ENCODE results near the gene OTOF.

Gene OTOF

DNA sequence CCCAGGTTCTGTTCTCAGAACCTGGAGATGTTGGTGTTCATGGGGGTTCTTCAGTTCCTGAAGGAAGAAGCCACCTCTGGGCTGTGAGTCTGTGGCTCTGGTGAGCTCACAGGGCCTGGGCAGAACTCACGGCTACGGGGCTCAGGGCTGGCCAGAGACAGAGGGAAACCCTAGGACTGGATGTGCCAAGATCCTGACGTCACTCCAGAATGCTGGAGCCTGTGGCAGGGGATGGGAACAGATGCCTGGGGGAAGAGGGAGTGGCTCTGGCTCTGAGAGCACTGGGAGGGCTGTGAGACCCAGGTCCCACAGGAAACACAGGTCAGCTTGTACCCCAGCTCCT, at the start of gene OTOF:
OTOF (minus strand) TSS at position 214 of the 343 bp plus-strand sequence.
- TF ChIP-seq RAD21 (IDR thresholded peaks at IDR 0.05; ENCODE audit: low read depth) (no peak), TAF1 (IDR thresholded peaks at IDR 0.05; ENCODE audit: low read depth) (no peak), CREB1 (IDR thresholded peaks at IDR 0.05; ENCODE audit: low read depth) (no peak), CEBPB (IDR thresholded peaks at IDR 0.05) (no peak), ZBTB7A (IDR thresholded peaks at IDR 0.05; ENCODE audit: low read depth) (no peak), TCF12 (IDR thresholded peaks at IDR 0.05; ENCODE audit: low read depth) (no peak), NFIC (IDR thresholded peaks at IDR 0.05) (no peak), EP300 (IDR thresholded peaks at IDR 0.05; ENCODE audit: borderline replicate concordance) (no peak), FOXM1 (IDR thresholded peaks at IDR 0.05; ENCODE audit: borderline replicate concordance, low read depth) (no peak), TEAD4 (IDR thresholded peaks at IDR 0.05) (no peak), EGR1 (IDR thresholded peaks at IDR 0.05) (no peak), YY1 (IDR thresholded peaks at IDR 0.05; ENCODE audit: low read depth) (no peak)
- TF ChIP-seq, protein P1, sequence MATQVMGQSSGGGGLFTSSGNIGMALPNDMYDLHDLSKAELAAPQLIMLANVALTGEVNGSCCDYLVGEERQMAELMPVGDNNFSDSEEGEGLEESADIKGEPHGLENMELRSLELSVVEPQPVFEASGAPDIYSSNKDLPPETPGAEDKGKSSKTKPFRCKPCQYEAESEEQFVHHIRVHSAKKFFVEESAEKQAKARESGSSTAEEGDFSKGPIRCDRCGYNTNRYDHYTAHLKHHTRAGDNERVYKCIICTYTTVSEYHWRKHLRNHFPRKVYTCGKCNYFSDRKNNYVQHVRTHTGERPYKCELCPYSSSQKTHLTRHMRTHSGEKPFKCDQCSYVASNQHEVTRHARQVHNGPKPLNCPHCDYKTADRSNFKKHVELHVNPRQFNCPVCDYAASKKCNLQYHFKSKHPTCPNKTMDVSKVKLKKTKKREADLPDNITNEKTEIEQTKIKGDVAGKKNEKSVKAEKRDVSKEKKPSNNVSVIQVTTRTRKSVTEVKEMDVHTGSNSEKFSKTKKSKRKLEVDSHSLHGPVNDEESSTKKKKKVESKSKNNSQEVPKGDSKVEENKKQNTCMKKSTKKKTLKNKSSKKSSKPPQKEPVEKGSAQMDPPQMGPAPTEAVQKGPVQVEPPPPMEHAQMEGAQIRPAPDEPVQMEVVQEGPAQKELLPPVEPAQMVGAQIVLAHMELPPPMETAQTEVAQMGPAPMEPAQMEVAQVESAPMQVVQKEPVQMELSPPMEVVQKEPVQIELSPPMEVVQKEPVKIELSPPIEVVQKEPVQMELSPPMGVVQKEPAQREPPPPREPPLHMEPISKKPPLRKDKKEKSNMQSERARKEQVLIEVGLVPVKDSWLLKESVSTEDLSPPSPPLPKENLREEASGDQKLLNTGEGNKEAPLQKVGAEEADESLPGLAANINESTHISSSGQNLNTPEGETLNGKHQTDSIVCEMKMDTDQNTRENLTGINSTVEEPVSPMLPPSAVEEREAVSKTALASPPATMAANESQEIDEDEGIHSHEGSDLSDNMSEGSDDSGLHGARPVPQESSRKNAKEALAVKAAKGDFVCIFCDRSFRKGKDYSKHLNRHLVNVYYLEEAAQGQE (IDR thresholded peaks at IDR 0.05; ENCODE audit: low read depth) = no peak
- TF ChIP-seq, protein P2, sequence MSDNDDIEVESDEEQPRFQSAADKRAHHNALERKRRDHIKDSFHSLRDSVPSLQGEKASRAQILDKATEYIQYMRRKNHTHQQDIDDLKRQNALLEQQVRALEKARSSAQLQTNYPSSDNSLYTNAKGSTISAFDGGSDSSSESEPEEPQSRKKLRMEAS (IDR thresholded peaks at IDR 0.05) = no peak
- TF ChIP-seq, protein P3, sequence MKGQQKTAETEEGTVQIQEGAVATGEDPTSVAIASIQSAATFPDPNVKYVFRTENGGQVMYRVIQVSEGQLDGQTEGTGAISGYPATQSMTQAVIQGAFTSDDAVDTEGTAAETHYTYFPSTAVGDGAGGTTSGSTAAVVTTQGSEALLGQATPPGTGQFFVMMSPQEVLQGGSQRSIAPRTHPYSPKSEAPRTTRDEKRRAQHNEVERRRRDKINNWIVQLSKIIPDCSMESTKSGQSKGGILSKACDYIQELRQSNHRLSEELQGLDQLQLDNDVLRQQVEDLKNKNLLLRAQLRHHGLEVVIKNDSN (IDR thresholded peaks at IDR 0.05) = no peak

DNA sequence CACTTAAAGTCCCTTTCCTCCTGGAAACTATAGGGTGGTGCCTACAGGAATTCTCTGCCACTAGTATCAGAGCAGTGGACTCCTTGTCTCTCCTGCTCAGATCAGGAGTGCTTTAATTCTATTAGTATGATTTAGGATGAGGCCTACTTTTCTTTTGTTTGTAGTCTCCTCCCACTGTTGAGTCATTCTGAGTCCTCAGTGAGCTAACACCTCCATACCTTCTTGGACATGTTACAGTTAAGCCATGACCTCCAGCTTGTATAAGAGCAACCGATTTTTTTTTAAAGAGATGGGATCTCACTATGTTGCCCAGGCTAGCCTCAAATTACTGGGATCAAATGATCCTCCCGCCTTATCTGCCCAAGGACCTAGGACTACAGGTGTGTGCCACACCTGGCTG, 48.7 kb upstream of the OTOF start:
- TF ChIP-seq CEBPB (IDR thresholded peaks at IDR 0.05) (no peak), ZBTB7A (IDR thresholded peaks at IDR 0.05; ENCODE audit: low read depth) (no peak), FOXM1 (IDR thresholded peaks at IDR 0.05; ENCODE audit: borderline replicate concordance, low read depth) (no peak), YY1 (IDR thresholded peaks at IDR 0.05; ENCODE audit: low read depth) (no peak), CREB1 (IDR thresholded peaks at IDR 0.05; ENCODE audit: low read depth) (no peak), EGR1 (IDR thresholded peaks at IDR 0.05) (no peak), NFIC (IDR thresholded peaks at IDR 0.05) (no peak), RAD21 (IDR thresholded peaks at IDR 0.05; ENCODE audit: low read depth) (no peak)
- TF ChIP-seq, protein P2 (IDR thresholded peaks at IDR 0.05) = no peak
- TF ChIP-seq, protein P1 (IDR thresholded peaks at IDR 0.05; ENCODE audit: low read depth) = no peak
- TF ChIP-seq, protein P3 (IDR thresholded peaks at IDR 0.05) = no peak

GRCh38 chr2:26526105-26526504, 48.2 kb upstream of the OTOF start:
- TF ChIP-seq ZBTB7A (IDR thresholded peaks at IDR 0.05; ENCODE audit: low read depth) (no peak), RAD21 (IDR thresholded peaks at IDR 0.05; ENCODE audit: low read depth) (no peak), EP300 (IDR thresholded peaks at IDR 0.05; ENCODE audit: borderline replicate concordance) (no peak)

DNA sequence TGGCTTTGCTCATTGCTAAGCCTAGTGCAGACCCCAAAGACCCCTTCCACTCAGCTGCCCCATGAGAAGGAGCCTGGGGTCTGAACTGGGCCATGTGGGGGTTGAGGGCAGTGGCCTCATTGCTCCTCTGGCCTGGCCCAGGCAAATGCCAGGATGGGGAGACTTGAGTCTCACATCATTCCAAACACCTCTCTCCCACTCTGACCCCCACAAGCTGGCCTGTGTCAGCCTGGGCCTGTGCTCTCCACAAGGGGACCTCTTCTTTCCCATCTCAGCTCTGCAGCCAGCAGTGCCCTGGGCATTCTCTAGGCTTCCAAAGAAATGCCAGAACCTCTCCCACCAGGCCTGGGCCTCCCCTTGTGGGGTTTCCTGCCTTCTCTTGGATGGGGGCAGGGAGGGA, 45.8 kb upstream of the OTOF start:
- TF ChIP-seq TCF12 (IDR thresholded peaks at IDR 0.05; ENCODE audit: low read depth) (no peak), YY1 (IDR thresholded peaks at IDR 0.05; ENCODE audit: low read depth) (no peak), FOXM1 (IDR thresholded peaks at IDR 0.05; ENCODE audit: borderline replicate concordance, low read depth) (no peak), NFIC (IDR thresholded peaks at IDR 0.05) (no peak), TAF1 (IDR thresholded peaks at IDR 0.05; ENCODE audit: low read depth) (no peak), ZBTB7A (IDR thresholded peaks at IDR 0.05; ENCODE audit: low read depth) (no peak), CEBPB (IDR thresholded peaks at IDR 0.05) (no peak), CREB1 (IDR thresholded peaks at IDR 0.05; ENCODE audit: low read depth) (no peak), EP300 (IDR thresholded peaks at IDR 0.05; ENCODE audit: borderline replicate concordance) (no peak), RAD21 (IDR thresholded peaks at IDR 0.05; ENCODE audit: low read depth) (no peak), EGR1 (IDR thresholded peaks at IDR 0.05) (no peak), TEAD4 (IDR thresholded peaks at IDR 0.05) (no peak)
- TF ChIP-seq, protein P3 (IDR thresholded peaks at IDR 0.05) = no peak
- TF ChIP-seq, protein P1 (IDR thresholded peaks at IDR 0.05; ENCODE audit: low read depth) = no peak
- TF ChIP-seq, protein P2 (IDR thresholded peaks at IDR 0.05) = no peak

Measured in Ishikawa (cell line).